Keratinocyte (primary cell): ENCODE results near the gene S100Z. TPM values are rescaled to one million over a fixed set of nuclear protein-coding genes. Genes with fewer than 3 reads are reported as not detected.
"Not testable (repeated sequence)": the region's sequence is repeated elsewhere in the genome, so short reads cannot be mapped to it uniquely, and the experiment has no call there.

Experiments
- DNase-seq: peaks from one replicate; pipeline ENCODE4 v3.0.0-alpha.2; 2011; ENCODE audit warnings: low read depth, missing footprints, low spot score
- FAIRE-seq: peaks from 2 replicates; lab custom pipeline; 2011; peaks lifted over from hg19 to GRCh38; lab: Jason Lieb, UNC
- H2AFZ ChIP-seq: 2 replicates; pipeline ENCODE4 v1.6.0; 2012; ENCODE audit warnings: low read length, control low read depth, inconsistent platforms; ENCODE audit not compliant: control insufficient read depth
- H3K27ac ChIP-seq: 2 replicates; pipeline ENCODE4 v1.5.1; 2011; ENCODE audit warnings: low read length; ENCODE audit not compliant: control insufficient read depth, insufficient read depth
- H3K27me3 ChIP-seq: 3 replicates; pipeline ENCODE4 v1.6.0; 2011; ENCODE audit warnings: low read length; ENCODE audit not compliant: control insufficient read depth, insufficient read depth; ENCODE audit errors: extremely low read depth
- H3K36me3 ChIP-seq, 2 experiments: 2 replicates in 1 of 2; 3 replicates in 1 of 2; pipeline ENCODE4 v1.5.1; 2011; ENCODE audit warnings: low read length in 2 of 2, mild to moderate bottlenecking in 1 of 2; ENCODE audit not compliant: control insufficient read depth in 2 of 2, insufficient read depth in 2 of 2; ENCODE audit errors: extremely low read depth in 1 of 2
- H3K4me1 ChIP-seq: 3 replicates; pipeline ENCODE4 v1.5.1; 2011; ENCODE audit warnings: low read length; ENCODE audit not compliant: control insufficient read depth, insufficient read depth; ENCODE audit errors: extremely low read depth
- H3K4me2 ChIP-seq: 3 replicates; pipeline ENCODE4 v1.6.0; 2011; ENCODE audit warnings: low read depth, low read length; ENCODE audit not compliant: control insufficient read depth, insufficient read depth; ENCODE audit errors: extremely low read depth
- H3K4me3 ChIP-seq, 3 experiments: fragments of 200-600 bp in 1 of 3; sonication (generic) in 1 of 3; 2 replicates in 2 of 3; 3 replicates in 1 of 3; pipeline ENCODE4 v1.5.1; 2011 to 2016; ENCODE audit warnings: low read length in 3 of 3, mild to moderate bottlenecking in 3 of 3, control low read depth in 2 of 3, inconsistent platforms in 1 of 3, low read depth in 1 of 3, mixed read lengths in 1 of 3, mixed run types in 1 of 3, moderate library complexity in 1 of 3; ENCODE audit not compliant: control insufficient read depth in 2 of 3, insufficient read depth in 2 of 3; ENCODE audit errors: extremely low read depth in 1 of 3
- H3K79me2 ChIP-seq: 2 replicates; pipeline ENCODE4 v1.6.0; 2012; ENCODE audit warnings: low read length; ENCODE audit not compliant: control insufficient read depth, insufficient read depth
- H3K9ac ChIP-seq: 3 replicates; pipeline ENCODE4 v1.6.0; 2011; ENCODE audit warnings: low read length; ENCODE audit not compliant: control insufficient read depth, insufficient read depth; ENCODE audit errors: extremely low read depth
- H3K9me1 ChIP-seq: 3 replicates; pipeline ENCODE4 v1.6.0; 2011; ENCODE audit warnings: low read length; ENCODE audit not compliant: control insufficient read depth, insufficient read depth; ENCODE audit errors: extremely low read depth
- H3K9me3 ChIP-seq: 2 replicates; pipeline ENCODE4 v1.5.1; 2012; ENCODE audit warnings: low read depth, low read length; ENCODE audit not compliant: control insufficient read depth
- H4K20me1 ChIP-seq: 3 replicates; pipeline ENCODE4 v1.6.0; 2011; ENCODE audit warnings: low read length; ENCODE audit not compliant: control insufficient read depth, insufficient read depth; ENCODE audit errors: extremely low read depth
- EZH2 ChIP-seq: IDR thresholded peaks from one replicate; pipeline ENCODE4 v1.6.1; 2012; ENCODE audit warnings: inconsistent platforms, mild to moderate bottlenecking, low read length, moderate library complexity
- dilution Hi-C: fragments of 300-500 bp; cut with MboI; formaldehyde crosslinking; loops from one replicate; pipeline ENCODE4 v1.7.0; 2020; ENCODE audit warnings: low sequenced_read_pairs; ENCODE audit not compliant: extremely low pct_ligation_motif_present
- polyA plus RNA-seq, 5 experiments: library from polyadenylated mRNA; depleted of rRNA in 3 of 5; stranded (reverse) in 3 of 5; stranded (forward) in 1 of 5; unstranded in 1 of 5; fragments of >200 nt; gene quantifications; 1 replicate in 1 of 5; 2 replicates in 3 of 5; 3 replicates in 1 of 5; pipeline versions ENCODE4 v1.2.1 to v1.2.3, GENCODE V29; 2011 to 2012; ENCODE audit warnings: missing spikeins in 2 of 5, low read depth in 1 of 5, low replicate concordance in 1 of 5
- TF ChIP-seq, protein P1 (sequence below), 3 experiments: IDR thresholded peaks in 1 of 3; conservative IDR thresholded peaks in 1 of 3; optimal IDR thresholded peaks in 1 of 3; 2 replicates in 2 of 3; 3 replicates in 1 of 3; pipeline versions ENCODE3 to v1.5.1; 2011; ENCODE audit warnings: low read length in 3 of 3, mild to moderate bottlenecking in 3 of 3, moderate library complexity in 2 of 3, control low read depth in 1 of 3, inconsistent platforms in 1 of 3; ENCODE audit not compliant: insufficient read depth in 2 of 3; ENCODE audit errors: extremely low read depth in 1 of 3

Gene S100Z
- polyA plus RNA-seq, 1 donor (not counting 4 experiments of a cell fraction or from before 2014, with no cell fraction given): not detected

DNA sequence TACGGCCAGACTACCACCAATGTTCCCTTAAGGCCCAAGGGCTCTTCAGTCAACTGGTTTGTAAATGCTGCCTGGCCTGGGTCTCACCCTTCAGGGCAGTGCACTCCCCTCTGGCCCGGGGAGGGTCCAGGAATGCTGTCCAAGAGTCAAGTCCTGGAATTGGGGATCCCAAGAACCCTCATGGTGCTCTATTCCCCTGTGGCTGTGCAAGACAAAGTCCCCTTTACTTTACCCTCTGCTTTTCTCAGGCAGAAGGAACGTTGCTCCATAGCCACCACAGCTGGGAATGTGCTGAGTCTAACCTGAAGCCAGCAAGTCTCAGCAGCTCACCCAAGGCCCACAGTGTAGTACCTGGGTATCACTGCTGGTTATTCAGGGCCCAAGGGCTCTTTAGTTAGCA lies 51.7 kb downstream of the S100Z start:
- Histone ChIP-seq H3K4me3 (no peak overlapping the region), H3K9ac (no peak overlapping the region), H3K9me1 (no peaks in the 10 kb centered on the region), H2AFZ (no peak overlapping the region), H4K20me1 (no peaks in the 10 kb centered on the region), H3K79me2 (no peaks in the 10 kb centered on the region), H3K36me3 (no peaks in the 10 kb centered on the region), H3K4me2 (no peak overlapping the region), H3K4me1 (no peaks in the 10 kb centered on the region), H3K9me3 (no peaks in the 10 kb centered on the region), H3K27me3 (no peaks in the 10 kb centered on the region), H3K27ac (no peak overlapping the region)
- DNase-seq: no peak
- dilution Hi-C loops: no loop called here
- TF ChIP-seq, protein P1, sequence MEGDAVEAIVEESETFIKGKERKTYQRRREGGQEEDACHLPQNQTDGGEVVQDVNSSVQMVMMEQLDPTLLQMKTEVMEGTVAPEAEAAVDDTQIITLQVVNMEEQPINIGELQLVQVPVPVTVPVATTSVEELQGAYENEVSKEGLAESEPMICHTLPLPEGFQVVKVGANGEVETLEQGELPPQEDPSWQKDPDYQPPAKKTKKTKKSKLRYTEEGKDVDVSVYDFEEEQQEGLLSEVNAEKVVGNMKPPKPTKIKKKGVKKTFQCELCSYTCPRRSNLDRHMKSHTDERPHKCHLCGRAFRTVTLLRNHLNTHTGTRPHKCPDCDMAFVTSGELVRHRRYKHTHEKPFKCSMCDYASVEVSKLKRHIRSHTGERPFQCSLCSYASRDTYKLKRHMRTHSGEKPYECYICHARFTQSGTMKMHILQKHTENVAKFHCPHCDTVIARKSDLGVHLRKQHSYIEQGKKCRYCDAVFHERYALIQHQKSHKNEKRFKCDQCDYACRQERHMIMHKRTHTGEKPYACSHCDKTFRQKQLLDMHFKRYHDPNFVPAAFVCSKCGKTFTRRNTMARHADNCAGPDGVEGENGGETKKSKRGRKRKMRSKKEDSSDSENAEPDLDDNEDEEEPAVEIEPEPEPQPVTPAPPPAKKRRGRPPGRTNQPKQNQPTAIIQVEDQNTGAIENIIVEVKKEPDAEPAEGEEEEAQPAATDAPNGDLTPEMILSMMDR (optimal IDR thresholded peaks at IDR 0.05 in 1 of 3, IDR thresholded peaks at IDR 0.05 in 1 of 3, conservative IDR thresholded peaks at IDR 0.05 in 1 of 3; ENCODE audit: extremely low read depth in 1 of 3, insufficient read depth in 2 of 3, low read length in 3 of 3): no peak
- no peak for TF ChIP-seq EZH2
- FAIRE-seq: no peak

DNA sequence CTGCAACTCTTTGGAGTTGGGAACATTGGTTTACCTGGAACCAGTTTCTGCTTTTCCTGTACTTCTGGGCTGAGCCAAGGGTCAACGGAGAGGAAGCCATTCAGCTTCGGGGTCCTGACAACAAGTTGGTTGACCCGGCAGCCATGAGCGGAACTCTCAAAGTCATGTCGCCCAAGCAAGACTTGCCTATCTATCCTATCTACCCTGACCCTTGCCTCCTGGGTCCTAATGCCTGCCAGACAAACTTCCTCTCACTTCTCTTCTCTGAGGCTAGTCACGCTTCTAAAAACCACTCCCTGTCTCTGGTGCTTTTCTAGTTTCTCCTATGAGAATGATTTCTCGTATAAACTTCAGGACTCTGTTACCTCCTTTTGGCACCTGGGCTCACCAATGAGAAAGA lies 58.4 kb downstream of the S100Z start:
- dilution Hi-C loops: no loop called here
- Histone ChIP-seq H3K4me1 (no peaks in the 10 kb centered on the region), H3K9ac (no peak overlapping the region), H3K27ac (no peak overlapping the region), H3K4me2 (no peak overlapping the region), H3K9me3 (no peaks in the 10 kb centered on the region), H3K4me3 (no peak overlapping the region), H3K9me1 (no peaks in the 10 kb centered on the region), H2AFZ (no peak overlapping the region), H3K36me3 (no peaks in the 10 kb centered on the region), H3K27me3 (no peaks in the 10 kb centered on the region), H3K79me2 (no peaks in the 10 kb centered on the region), H4K20me1 (no peaks in the 10 kb centered on the region)
- DNase-seq (no peak), FAIRE-seq (no peak)
- TF ChIP-seq, protein P1 (optimal IDR thresholded peaks at IDR 0.05 in 1 of 3, IDR thresholded peaks at IDR 0.05 in 1 of 3, conservative IDR thresholded peaks at IDR 0.05 in 1 of 3; ENCODE audit: extremely low read depth in 1 of 3, insufficient read depth in 2 of 3, low read length in 3 of 3): no peak
- no peak for TF ChIP-seq EZH2

DNA sequence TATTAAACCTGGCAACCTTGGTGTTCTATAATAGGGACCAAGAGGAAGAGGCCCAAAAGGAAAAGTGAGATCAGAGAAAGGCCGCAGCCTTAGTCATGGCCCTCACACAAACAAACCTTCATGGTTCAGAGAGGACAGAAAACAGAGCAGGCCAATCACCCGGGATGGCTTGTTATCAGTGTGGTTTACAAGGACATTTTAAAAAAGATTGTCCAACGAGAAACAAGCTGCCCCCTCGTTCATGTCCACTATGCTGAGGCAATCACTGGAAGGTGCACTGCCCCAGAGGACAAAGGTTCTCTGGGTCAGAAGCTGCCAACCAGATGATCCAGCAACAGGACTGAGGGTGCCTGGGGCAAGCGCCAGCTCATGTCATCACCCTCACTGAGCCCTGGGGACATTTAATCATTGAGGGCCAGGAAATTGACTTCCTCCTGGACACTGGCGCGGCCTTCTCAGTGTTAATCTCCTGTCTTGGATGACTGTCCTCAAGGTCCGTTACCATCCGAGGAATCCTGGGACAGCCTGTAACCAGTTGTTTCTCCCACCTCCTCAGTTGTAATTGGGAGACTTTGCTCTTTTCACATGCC lies 60.6 kb downstream of the S100Z start:
- FAIRE-seq, H3K4me1 ChIP-seq: not testable (repeated sequence)

DNA sequence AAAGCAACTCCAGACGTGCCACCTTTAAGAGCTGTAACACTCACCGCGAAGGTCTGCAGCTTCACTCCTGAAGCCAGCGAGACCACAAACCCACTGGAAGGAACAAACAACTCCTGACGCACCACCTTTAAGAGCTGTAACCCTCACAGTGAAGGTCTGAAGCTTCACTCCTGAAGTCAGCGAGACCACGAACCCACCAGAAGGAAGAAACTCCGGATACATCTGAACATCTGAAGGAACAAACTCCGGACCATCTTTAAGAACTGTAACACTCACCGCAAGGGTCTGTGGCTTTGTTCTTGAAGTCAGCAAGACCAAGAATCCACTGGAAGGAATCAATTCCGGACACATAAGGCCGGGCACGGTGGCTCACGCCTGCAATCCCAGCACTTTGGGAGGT lies 64.9 kb downstream of the S100Z start:
- H3K36me3 ChIP-seq, DNase-seq, H3K4me3 ChIP-seq, H3K9ac ChIP-seq, H3K27ac ChIP-seq, FAIRE-seq, H3K79me2 ChIP-seq, H3K9me3 ChIP-seq, dilution Hi-C loops, H2AFZ ChIP-seq, H3K4me2 ChIP-seq, H3K9me1 ChIP-seq, H3K4me1 ChIP-seq, H3K27me3 ChIP-seq, H4K20me1 ChIP-seq: not testable (repeated sequence)

More for the DNA sequence above, 60.6 kb downstream of the S100Z start:
- H3K36me3 ChIP-seq, H3K27ac ChIP-seq, H3K4me2 ChIP-seq, H3K27me3 ChIP-seq, H3K9ac ChIP-seq, H3K9me3 ChIP-seq, H3K9me1 ChIP-seq, H2AFZ ChIP-seq, dilution Hi-C loops, H3K4me3 ChIP-seq, H3K79me2 ChIP-seq, H4K20me1 ChIP-seq, DNase-seq: not testable (repeated sequence)
